Astrocyte of the cerebellum (primary cell): Measurements from ENCODE around the gene ZIC1.

Experiments used
- DNase-seq: peaks from one replicate; pipeline ENCODE4 v3.0.0-alpha.2; 2011; ENCODE audit warnings: low read depth
- H3K4me3 ChIP-seq: 2 replicates; pipeline ENCODE4 v1.5.1; 2011; ENCODE audit warnings: mild to moderate bottlenecking, low read depth, low read length, moderate library complexity
- in situ Hi-C: cut with HindIII; loops from 2 replicates; pipeline ENCODE4 v1.10.0; 2017; ENCODE audit warnings: low sequenced_read_pairs
- TF ChIP-seq, protein P1 (sequence below): IDR thresholded peaks from 2 replicates; pipeline ENCODE4 v1.5.1; 2012; ENCODE audit warnings: low read length, low read depth, moderate library complexity, mild to moderate bottlenecking; ENCODE audit errors: missing control alignments

Gene ZIC1

DNA sequence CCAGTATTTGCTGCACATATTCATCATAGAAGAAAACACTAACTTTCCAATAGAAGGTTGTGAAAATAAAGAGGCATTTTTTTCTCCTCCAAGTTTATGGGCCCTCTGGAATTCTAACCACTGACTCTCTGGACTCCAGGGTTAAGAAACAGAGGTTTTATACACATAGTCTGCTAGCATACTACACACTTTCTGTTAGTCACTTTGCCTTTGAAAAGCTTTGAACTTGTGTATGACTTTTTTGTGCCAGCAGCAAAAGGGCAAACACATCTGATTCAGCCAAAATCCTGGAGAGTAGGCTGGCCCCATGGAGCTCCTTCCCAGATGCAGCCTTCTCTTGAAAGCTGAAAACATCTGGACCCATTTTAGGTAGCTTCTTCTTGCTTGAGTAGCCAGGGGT is 9.1 kb upstream of the ZIC1 start:
- H3K4me3 ChIP-seq: no peak overlapping the region
- in situ Hi-C loops: loop anchor here (10.0 kb wide), 1 partner anchor 215 kb away; no protein-coding TSS in a partner anchor
- TF ChIP-seq, protein P1, sequence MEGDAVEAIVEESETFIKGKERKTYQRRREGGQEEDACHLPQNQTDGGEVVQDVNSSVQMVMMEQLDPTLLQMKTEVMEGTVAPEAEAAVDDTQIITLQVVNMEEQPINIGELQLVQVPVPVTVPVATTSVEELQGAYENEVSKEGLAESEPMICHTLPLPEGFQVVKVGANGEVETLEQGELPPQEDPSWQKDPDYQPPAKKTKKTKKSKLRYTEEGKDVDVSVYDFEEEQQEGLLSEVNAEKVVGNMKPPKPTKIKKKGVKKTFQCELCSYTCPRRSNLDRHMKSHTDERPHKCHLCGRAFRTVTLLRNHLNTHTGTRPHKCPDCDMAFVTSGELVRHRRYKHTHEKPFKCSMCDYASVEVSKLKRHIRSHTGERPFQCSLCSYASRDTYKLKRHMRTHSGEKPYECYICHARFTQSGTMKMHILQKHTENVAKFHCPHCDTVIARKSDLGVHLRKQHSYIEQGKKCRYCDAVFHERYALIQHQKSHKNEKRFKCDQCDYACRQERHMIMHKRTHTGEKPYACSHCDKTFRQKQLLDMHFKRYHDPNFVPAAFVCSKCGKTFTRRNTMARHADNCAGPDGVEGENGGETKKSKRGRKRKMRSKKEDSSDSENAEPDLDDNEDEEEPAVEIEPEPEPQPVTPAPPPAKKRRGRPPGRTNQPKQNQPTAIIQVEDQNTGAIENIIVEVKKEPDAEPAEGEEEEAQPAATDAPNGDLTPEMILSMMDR: no peak
- no peak for DNase-seq

DNA sequence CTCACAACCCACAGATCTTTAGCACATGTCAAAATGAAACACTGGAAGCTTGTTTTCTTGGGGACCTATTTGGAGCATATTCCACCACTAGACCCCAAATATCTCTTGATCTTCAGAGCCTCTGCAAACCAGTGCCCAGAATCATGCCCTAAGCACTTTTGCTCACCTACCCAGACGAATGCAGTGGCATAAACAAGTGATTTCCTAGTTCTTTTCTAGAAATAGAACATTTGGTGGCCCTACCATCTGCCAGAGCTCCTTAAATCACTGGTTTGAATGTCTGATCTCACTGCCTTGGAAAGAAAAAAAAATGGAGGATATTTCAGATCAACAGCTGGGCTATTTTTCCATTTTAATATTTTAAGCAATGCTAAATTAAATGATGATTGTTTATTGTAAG is 8.2 kb upstream of the ZIC1 start:
- in situ Hi-C loops: loop anchor here (10.0 kb wide), 1 partner anchor 214 kb away; no protein-coding TSS in a partner anchor
- TF ChIP-seq, protein P1: no peak
- no peak overlapping the region for H3K4me3 ChIP-seq
- no peak for DNase-seq

DNA sequence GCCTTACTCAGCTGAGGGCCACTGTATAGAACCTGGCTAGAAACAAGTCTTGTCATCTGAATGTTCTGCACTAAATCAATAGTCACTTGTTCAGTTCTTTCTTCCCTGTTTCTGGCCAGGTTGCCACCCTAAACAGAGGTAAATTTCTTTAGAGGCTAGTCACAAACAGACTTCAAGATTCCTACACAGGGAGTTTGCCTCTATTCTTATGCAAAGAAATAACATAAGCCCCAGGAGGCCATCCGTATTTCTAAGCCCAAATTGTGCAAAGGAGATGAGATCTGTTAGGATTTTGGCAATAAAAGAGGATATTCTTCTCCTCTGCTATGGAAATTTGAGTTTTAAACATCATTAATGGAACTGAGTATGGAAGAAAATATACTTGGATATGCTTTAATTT is 7.7 kb upstream of the ZIC1 start:
- no peak overlapping the region for H3K4me3 ChIP-seq
- TF ChIP-seq, protein P1: no peak
- no peak for DNase-seq
- in situ Hi-C loops: loop anchor here (10.0 kb wide), 1 partner anchor 213 kb away; no protein-coding TSS in a partner anchor

DNA sequence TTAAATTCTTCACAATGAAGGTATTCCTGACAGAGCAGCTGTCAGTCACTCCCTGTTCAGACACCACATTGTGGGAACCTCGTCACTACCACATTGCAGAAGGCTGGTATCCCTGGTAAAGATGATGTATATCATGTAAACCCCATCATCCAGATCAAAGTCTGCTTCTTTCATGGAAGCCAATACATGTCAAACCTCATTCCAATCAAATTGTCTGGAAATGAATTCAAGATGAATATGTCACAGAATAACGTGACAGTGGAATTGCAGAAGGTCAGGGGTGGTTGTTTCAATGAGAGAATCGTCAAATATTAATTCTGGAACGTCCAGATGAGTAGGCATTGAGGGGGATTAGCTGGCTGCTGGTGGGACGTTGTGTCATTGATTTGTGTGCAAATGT is 7.0 kb upstream of the ZIC1 start:
- in situ Hi-C loops: loop anchor here (10.0 kb wide), 1 partner anchor 213 kb away; no protein-coding TSS in a partner anchor
- DNase-seq: no peak
- TF ChIP-seq, protein P1: no peak

DNA sequence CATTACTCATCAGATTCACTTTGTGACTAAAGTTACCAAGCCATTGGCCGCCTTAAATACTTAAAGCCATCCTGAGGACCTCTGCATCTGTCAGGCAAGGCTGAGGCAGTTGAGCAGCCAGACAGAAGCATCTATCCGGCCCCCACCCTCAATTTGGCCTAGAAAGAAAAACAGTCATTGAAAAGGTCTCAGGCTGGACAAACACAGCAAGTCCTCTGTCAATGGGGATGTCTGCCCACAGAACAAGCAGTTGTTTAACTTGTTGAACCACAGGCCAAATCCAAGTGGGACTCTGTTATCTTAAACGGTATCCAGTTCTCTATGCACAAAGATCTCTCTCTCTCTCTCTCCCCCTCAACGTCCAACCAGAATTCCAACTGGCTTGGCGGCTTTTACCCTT is 5.7 kb upstream of the ZIC1 start:
- no peak for DNase-seq
- H3K4me3 ChIP-seq: no peak overlapping the region
- TF ChIP-seq, protein P1: no peak
- in situ Hi-C loops: loop anchor here (10.0 kb wide), 1 partner anchor 211 kb away; no protein-coding TSS in a partner anchor

More for the DNA sequence above, 7.0 kb upstream of the ZIC1 start:
- no peak overlapping the region for H3K4me3 ChIP-seq

DNA sequence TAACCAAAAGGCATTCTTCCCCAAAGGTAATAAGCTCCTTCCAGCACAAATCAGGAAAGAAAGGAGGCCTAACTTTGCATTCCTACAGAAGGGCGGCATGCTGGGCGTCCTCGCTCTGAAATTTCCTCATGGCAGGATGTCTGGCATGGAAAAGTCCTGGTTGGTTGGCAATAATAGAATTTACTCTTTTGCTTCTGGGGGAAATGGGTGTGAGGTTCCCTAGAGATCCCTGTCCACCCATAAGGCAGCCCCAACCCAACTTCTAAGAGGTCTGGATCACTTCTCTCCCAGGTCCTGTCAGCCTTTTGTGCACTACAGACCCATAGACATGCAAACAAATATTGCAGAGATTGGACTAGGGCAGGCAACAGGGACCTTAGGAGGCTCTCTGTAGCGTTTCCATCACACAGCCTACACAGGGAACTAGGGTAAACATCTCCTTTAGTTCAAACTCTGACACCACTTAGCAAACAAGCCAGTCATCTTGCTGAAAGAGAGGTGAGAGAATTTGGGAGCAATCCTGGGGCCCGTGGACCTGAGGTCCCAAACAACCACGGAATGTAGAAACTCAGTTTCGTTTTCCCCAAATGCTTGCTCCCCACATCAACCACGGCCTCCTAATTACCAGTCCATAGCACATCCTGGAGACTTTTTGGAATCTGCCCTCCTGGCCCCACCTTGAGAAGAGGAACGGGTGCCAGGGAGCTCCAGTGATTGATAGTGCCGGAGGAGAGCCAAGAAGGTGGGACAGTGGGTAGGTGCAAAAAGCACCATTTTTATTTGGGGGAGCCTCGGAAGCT is 5.0 kb upstream of the ZIC1 start:
- in situ Hi-C loops: loop anchor here (10.0 kb wide), 1 partner anchor 211 kb away; no protein-coding TSS in a partner anchor
- no peak for DNase-seq
- peak overlapping the region; percentile 96 for H3K4me3 ChIP-seq
- TF ChIP-seq, protein P1: no peak
